Heart right ventricle (tissue), 16 donors: Measurements from ENCODE around the gene LTBR. TPM values are rescaled to one million over a fixed set of nuclear protein-coding genes. Genes with fewer than 3 reads are reported as not detected.
A peak's percentile ranks its signal among the peaks of the same experiment; 100 is the strongest.

Experiments used
- ATAC-seq, 8 donors: fragments of 200-7000 bp; cut with Tn5 transposase; one replicate each; pipeline ENCODE4 v1.9.1; 2020; ENCODE audit warnings: mild to moderate bottlenecking in 8 of 8, moderate library complexity in 8 of 8, moderate number of reproducible peaks in 1 of 8
- DNase-seq, 2 donors: peaks; one replicate each; pipeline ENCODE4 v3.0.0-alpha.2; 2020
- H3K27ac ChIP-seq, 10 donors: fragments of 200-600 bp; sonication (generic) in 2 of 10; one replicate each; pipeline versions ENCODE4 v1.5.0 to v1.8.0; 2020 to 2022; ENCODE audit warnings: mild to moderate bottlenecking in 3 of 10
- H3K27me3 ChIP-seq, 7 donors: fragments of 200-600 bp; one replicate each; pipeline ENCODE4 v1.8.0; 2021 to 2022; ENCODE audit warnings: mild to moderate bottlenecking in 2 of 7
- H3K36me3 ChIP-seq, 9 donors: fragments of 200-600 bp; sonication (generic) in 1 of 9; one replicate each; pipeline versions ENCODE4 v1.5.0 to v1.8.0; 2020 to 2022; ENCODE audit warnings: mild to moderate bottlenecking in 2 of 9
- H3K4me1 ChIP-seq, 9 donors: fragments of 200-600 bp; sonication (generic) in 1 of 9; one replicate each; pipeline versions ENCODE4 v1.5.0 to v1.8.0; 2020 to 2022; ENCODE audit warnings: mild to moderate bottlenecking in 4 of 9
- H3K4me3 ChIP-seq, 10 donors: fragments of 200-600 bp; sonication (generic) in 2 of 10; one replicate each; pipeline versions ENCODE4 v1.5.0 to v1.8.0; 2020 to 2022; ENCODE audit warnings: mild to moderate bottlenecking in 7 of 10, moderate library complexity in 2 of 10
- H3K9me3 ChIP-seq, 11 donors: fragments of 200-600 bp in 10 of 11; sonication (generic) in 2 of 11; one replicate each; pipeline versions ENCODE4 v1.5.0 to v1.8.0; 2013 to 2022; ENCODE audit warnings: mild to moderate bottlenecking in 2 of 11, control low read depth in 1 of 11, moderate library complexity in 1 of 11
- WGBS, 2 donors: extraction: QIAGEN DNeasy Blood & Tissue Kit; methylation state at CpG; one replicate each; pipeline ENCODE4 v1.1.7; 2013; ENCODE audit warnings: inconsistent platforms in 1 of 2; 5-methylcytosine and 5-hydroxymethylcytosine counted together
- intact Hi-C, 10 donors: fragments of 100-400 bp; cut with DNase I; formaldehyde crosslinking; loops; one replicate each; pipeline versions ENCODE4 v1.11.1 to v1.14.2; 2022
- polyA plus RNA-seq, 2 donors: library from polyadenylated mRNA; stranded (reverse); fragments of 200-250 nt; gene quantifications; one replicate each; pipeline ENCODE4 v1.2.3, GENCODE V29; 2013
- total RNA-seq, 10 donors: library from RNA; stranded (reverse); fragmentation: NEBNext Ultra II Directional in 3 of 10; extraction: Animal tissue kit (Norgen Biotek cat#: 25700) in 3 of 10; gene quantifications; one replicate each; pipeline versions ENCODE4 v1.2.1 to v1.2.4, GENCODE V29; 2021 to 2023
- TF ChIP-seq, protein P1 (sequence below), 9 donors: fragments of 200-600 bp; sonication (generic) in 2 of 9; IDR thresholded peaks; one replicate each; pipeline versions ENCODE4 v1.5.0 to v1.8.0; 2021 to 2022; ENCODE audit warnings: antibody characterized with exemption in 9 of 9, mild to moderate bottlenecking in 5 of 9, moderate library complexity in 1 of 9
- donor health status: Arrhythmogenic right ventricular cardiomyopathy.
- donor health status: ischemic (EF 13 %, LVEDD 7.1; RV severe dilation, severe dysfunction).
- donor health status: healthy with polysubstance abuse.
- donor health status: DM: no; HTN: yes; CAD: no.
- donor health status: DM: no; HTN: no; CAD: no.
- donor health status: ischemic (EF 25% LVEDD 6.9; RV normal size, moderate dysfunction).
- donor health status: ischemic (EF 25% LVEDD 5.7; RV mildly dilated, moderate dysfunction).
- donor health status: healthy.
- donor health status: DM: yes; HTN: yes; CAD: no.
- donor health status: Ischemic cardiomyopathy.
- donor health status: ischemic (EF 35%, LVEDD 5.7; RV mildly dilated, moderate dysfunction).
- donor health status: nonischemic (EF 11% LVEDD 7.7; RV severe dilation, severe dysfunction).
- donor health status: DM: yes; HTN: yes; CAD: no.
- donor health status: PGD.
- donor health status: ischemic (EF 29% LVEDD 5.4; RV normal size, mild dysfunction).
- donor health status: nonischemic (EF 23%, LVEDD 6.1; RV moderate dilation, normal function).

Gene LTBR
- total and polyA plus RNA-seq, 12 donors = 14.1 to 49.1 (median 26.9) TPM

DNA sequence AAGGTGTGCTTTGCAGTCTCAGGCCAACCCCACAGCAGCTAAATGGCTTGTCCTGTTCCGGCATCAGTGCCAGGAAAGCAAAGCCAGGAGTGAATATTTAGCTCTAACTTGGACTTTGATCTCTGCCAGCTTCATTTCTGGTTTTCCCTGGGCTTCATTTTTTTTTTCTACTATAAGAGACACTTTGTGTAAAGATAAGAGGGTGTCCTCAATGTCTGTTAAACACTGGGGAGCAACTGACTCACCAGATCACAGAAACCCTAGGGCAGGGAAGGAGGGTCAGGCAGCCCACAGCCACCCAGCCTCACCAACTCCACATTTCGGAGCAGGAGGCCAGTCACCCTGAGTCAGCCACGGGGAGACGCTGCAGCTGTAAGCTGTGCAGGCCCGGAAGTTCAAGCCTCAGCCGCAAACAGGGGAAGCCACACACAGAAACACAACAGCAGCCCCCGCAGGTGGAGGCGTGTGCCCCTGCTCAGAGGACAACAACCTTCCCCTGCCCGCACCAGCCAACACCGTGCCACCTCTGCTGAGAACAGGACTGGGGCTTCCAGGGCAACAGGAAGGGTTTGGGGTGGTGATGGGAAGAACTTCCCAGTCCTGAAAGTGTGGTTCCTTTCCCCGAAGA, 48.4 kb upstream of the LTBR start:
- WGBS, 2 donors = 3 to 20% methylated on average over 11 of the region's 11 CpGs
- H3K4me3 ChIP-seq = peak overlapping the region in 9 of 10 donors; percentile 30 to 99 (median 95)
- no peaks in the 10 kb centered on the region for H3K9me3 ChIP-seq
- DNase-seq (peak; percentile 68 to 77), ATAC-seq (peak; percentile 39 to 63 (median 58))
- intact Hi-C loops = loop anchor here in 6 of 10 donors (1.0 to 10.0 kb wide), 10 partner anchors 12 to 199 kb away; partner anchors contain the start of genes LTBR (in 5 of the 6) and GAPDH (in 4 of the 6)
- peak overlapping the region; percentile 88 to 100 (median 97) for H3K27ac ChIP-seq
- H3K4me1 ChIP-seq = peaks cover 42 to 96% (median 78%) of the 10 kb centered on the region in 9 donors
- TF ChIP-seq, protein P1, sequence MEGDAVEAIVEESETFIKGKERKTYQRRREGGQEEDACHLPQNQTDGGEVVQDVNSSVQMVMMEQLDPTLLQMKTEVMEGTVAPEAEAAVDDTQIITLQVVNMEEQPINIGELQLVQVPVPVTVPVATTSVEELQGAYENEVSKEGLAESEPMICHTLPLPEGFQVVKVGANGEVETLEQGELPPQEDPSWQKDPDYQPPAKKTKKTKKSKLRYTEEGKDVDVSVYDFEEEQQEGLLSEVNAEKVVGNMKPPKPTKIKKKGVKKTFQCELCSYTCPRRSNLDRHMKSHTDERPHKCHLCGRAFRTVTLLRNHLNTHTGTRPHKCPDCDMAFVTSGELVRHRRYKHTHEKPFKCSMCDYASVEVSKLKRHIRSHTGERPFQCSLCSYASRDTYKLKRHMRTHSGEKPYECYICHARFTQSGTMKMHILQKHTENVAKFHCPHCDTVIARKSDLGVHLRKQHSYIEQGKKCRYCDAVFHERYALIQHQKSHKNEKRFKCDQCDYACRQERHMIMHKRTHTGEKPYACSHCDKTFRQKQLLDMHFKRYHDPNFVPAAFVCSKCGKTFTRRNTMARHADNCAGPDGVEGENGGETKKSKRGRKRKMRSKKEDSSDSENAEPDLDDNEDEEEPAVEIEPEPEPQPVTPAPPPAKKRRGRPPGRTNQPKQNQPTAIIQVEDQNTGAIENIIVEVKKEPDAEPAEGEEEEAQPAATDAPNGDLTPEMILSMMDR (IDR thresholded peaks at IDR 0.05) = peak; percentile 14 to 71 (median 50)
- H3K27me3 ChIP-seq = no peaks in the 10 kb centered on the region
- H3K36me3 ChIP-seq = peaks cover 0 to 73% (median 35%) of the 10 kb centered on the region in 9 donors

DNA sequence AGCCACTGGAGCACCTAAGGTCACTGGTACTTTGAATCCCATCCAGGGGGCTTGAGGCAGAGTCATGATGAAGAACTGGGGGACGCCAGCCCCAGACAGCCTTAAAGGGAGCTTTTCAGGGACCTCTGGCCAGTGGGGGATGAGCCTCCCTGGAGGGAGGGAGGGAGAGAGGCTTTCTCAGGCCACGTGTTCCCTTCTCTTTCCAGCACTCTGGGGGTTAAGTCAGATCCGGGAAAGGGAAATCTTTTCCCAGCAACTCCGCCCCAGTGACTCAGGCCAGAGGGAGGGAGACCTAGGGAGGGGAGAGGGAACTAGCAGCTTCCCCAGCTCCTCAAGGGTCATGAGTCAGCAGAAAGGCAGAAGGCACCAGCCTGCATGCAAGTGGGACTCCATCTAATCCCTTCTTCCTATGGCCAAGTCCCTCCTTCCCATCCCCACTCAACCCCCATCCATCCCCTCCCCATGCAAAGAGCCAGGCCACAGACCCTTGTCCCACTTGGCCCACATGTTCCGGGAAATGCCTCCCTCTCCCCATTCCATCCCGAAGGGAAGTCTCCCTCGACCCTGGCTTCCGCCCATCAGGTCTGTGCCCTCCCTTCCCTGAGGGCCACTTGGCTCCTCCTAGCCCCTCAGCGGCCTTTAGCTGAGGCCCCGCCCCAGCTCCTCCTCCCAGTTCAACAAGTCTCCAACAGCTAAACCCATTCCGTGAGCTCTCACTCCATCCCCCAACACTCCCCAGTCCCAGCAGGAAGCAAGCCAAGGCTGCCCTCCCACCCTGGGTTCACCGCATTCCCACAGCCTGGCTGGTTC, 47.7 kb upstream of the LTBR start:
- whole genome bisulfite sequencing, 2 donors = 1 to 7% methylated on average over 12 of the region's 12 CpGs
- DNase-seq (peak; percentile 93 to 94), ATAC-seq (peak; percentile 84 to 89 (median 85))
- Histone ChIP-seq H3K27ac (peak overlapping the region; percentile 88 to 100 (median 97)), H3K4me1 (peaks cover 42 to 89% (median 78%) of the 10 kb centered on the region in 9 donors), H3K36me3 (peaks cover 0 to 66% (median 28%) of the 10 kb centered on the region in 9 donors), H3K9me3 (no peaks in the 10 kb centered on the region), H3K27me3 (no peaks in the 10 kb centered on the region), H3K4me3 (peak overlapping the region; percentile 27 to 99 (median 90))
- TF ChIP-seq, protein P1 (IDR thresholded peaks at IDR 0.05) = no peak
- intact Hi-C loops = loop anchor here in 6 of 10 donors (1.0 to 10.0 kb wide), 9 partner anchors 13 to 199 kb away; partner anchors contain the start of genes GAPDH (in 4 of the 6) and LTBR (in 4 of the 6)

DNA sequence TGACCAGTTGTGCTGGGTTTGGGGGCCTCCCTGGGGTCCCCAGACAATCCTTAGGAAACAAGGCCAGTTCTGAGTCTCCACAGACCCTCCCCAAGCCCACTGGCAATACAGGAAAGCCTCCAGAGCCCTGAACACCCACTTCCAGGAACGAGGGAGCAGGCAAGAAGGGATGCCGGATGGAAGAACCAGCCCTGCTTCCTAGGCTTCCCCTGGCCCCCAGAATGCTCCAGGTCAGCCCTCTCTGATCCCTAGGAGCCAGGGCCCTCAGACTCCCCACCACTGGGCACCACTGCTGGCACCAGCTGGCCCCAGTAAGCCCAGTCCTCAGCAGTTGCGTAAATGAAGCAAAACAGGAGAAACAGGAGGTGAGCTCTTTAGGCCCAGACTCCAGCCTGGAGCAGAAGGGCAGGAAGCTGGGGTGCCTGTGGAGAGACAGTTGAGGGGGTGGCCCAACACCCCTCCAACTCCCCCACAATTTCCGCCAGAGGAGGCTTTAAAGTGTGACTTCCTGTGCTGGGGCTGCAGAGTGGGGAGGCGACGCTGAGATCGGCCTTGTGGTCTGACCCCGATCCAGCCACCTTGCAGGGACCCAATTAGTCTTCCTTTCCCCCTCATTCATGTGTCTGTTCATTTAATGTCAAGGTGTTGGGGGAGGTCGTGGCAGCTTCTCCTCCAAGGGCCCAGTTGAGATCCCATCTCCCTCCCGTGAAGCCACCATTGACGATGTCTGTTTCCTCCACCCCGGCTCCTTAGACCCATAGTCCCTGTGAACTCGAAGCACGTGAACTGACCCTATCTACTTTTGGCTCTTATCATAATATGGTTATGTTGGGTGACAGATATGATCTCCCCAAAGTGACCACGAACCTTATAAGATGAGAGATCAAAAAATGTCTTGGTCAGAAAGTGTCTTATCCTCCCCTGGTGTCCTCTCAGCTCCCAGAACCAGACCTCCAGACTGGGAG, 46.8 kb upstream of the LTBR start:
- Histone ChIP-seq H3K4me3 (peak overlapping the region; percentile 27 to 99 (median 90)), H3K27me3 (no peaks in the 10 kb centered on the region), H3K36me3 (peaks cover 0 to 57% (median 20%) of the 10 kb centered on the region in 9 donors), H3K9me3 (no peaks in the 10 kb centered on the region), H3K4me1 (peaks cover 42 to 85% (median 77%) of the 10 kb centered on the region in 9 donors), H3K27ac (peak overlapping the region; percentile 88 to 100 (median 97))
- intact Hi-C loops = loop anchor here in 6 of 10 donors (1.0 to 10.0 kb wide), 9 partner anchors 14 to 198 kb away; partner anchors contain the start of genes GAPDH (in 4 of the 6) and LTBR (in 4 of the 6)
- TF ChIP-seq, protein P1 (IDR thresholded peaks at IDR 0.05) = no peak
- ATAC-seq (peak in 2 of 8 donors; percentile 0 to 10), DNase-seq (no peak)
- WGBS, 2 donors = 35 to 47% methylated on average over 15 of the region's 15 CpGs
